GM21423 (cell line): ENCODE measurements around the gene CD86.
"Not testable (repeated sequence)": the region's sequence is repeated elsewhere in the genome, so short reads cannot be mapped to it uniquely, and the experiment has no call there.

Source experiments
- ATAC-seq: cut with Tn5 transposase; IDR thresholded peaks from one replicate; pipeline ENCODE4 v1.9.1; 2021; ENCODE audit warnings: mild to moderate bottlenecking, moderate library complexity; ENCODE audit not compliant: unreplicated experiment

CD86 gene, protein sequence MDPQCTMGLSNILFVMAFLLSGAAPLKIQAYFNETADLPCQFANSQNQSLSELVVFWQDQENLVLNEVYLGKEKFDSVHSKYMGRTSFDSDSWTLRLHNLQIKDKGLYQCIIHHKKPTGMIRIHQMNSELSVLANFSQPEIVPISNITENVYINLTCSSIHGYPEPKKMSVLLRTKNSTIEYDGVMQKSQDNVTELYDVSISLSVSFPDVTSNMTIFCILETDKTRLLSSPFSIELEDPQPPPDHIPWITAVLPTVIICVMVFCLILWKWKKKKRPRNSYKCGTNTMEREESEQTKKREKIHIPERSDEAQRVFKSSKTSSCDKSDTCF

DNA sequence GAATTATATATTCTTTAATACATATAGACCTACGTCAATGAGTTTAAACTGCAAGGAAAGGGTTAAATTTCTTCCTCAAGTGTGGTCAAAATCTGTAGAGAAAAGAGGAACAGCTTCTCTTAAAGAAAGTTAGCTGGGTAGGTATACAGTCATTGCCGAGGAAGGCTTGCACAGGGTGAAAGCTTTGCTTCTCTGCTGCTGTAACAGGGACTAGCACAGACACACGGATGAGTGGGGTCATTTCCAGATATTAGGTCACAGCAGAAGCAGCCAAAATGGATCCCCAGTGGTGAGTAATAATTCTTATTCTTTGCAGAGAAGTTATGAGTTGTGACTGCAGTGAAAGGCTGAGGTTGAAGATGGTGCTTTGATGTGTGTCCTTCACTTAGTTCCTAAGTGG is at the start of gene CD86:
Gene CD86, plus strand, starts transcription at position 148 of the 400 bp plus-strand sequence. Its CDS starts 128 bp downstream, at position 276.
- peak; percentile 86 for ATAC-seq

DNA sequence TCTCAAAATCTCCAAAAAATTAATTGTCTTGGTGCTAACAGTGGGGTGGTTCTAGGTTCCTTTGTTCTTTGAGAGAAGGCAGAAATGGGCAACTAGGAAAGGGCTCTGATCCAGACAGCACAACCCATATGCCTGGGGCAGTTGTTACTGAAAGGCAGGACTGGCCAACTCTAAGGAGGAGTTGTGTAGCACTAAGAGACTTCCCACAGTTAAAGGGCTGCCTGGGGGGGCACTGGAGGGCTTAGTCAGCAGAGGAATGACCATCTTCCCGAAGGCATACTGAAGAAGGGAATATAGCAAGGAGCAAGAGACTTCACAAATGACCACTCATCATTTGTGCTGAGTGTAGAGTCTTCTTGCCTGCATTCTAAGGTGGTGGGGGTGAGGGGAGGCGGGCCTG is 48.9 kb upstream of the CD86 start:
- ATAC-seq, result no peak

DNA sequence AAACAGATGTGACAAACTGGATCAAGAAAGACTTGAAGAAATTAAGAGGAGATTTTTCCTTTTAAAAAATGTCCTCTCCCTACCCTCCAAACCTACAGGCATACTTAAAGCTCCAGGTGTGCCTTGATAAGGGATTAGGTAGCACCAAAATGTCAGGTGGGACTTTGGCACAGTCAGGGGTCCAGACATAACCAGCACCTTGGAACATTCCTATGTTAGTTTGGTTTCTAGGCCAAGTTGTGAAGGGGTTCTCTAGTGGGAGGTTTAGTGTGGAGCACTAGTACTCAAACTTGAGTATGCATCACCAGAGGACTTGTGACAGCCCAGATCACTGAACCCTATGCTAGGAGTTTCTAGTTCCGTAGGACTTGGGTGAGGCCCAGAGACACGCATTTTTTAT is 47.0 kb upstream of the CD86 start:
- no peak for ATAC-seq

DNA sequence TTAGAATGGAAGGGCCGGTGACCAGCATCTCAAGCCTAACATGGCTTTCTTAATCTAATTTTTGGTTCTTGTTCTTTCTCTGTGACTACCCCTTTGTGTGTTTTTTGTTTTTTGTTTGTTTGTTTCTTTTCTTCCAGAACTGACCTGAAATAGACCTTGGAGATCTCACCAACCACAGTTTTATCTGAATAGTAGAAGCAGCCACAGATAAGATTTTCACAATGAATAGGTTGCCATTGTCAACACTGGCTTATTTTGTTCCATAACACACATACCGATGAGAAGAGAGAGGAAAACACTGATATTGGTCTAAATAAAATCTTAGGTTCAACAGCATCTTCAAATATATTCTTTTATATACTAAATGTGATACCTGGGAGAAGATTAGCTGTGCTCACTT is 44.7 kb upstream of the CD86 start:
- ATAC-seq, result no peak

DNA sequence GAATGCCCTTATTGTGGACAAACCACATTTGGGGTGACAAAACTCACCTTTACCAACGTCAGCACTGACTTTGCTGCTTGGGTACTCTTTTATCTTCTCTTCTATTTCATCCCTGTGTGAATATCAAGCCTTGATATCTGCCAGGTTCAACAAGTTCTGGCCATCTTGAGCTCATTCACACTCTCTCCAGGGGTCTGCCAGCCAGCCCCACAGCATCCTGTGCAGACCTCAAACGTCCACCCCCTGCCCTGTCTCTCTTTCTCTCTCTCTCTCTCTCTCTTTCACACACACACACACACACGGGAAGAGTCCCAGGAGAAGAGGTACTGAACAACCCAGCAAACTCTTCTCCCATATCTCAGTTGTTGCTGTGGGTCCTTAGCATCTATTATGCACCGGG is 43.8 kb upstream of the CD86 start:
- ATAC-seq, result no peak

DNA sequence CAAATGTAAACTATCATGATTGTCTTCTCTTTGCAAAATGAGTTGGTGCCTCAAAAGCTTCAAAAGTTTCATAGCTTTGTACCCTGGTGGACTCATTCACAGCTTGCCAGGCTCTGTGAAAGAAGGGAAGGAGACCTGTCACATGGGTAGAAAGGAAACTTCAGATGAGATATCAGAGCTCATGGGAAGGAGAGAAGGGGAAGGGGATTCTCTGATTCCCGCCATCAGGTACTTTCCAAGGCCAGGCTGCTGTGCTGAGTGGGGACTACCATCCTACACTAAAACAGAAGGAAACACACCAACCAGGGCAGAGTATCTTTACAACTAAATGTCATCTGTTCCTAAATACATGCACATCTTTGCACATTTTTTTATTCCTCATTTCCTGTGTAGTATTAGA is 42.3 kb upstream of the CD86 start:
- ATAC-seq, result peak; percentile 30

DNA sequence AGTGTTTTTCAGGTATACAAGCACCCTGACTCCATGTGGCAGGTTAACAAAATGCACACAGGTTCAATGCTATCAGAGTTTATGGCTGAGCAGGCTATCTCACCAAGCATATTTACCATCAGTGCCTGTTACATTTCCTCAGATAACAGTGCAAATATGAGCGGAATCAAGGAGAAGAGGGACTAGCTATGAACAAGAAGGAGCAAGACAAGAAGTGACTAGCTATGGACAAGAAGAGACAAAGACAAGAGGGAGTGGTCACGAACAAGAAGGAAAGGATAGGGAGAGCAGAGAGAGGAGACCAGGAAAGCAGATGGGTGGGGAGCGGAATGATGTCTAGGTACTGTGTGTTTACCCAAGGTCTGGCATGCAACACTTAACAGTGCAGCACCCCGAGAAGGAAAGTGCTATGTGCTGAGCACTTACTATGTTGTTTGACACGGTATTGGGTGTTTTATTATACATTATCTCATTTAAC is 41.7 kb upstream of the CD86 start:
- no peak for ATAC-seq

DNA sequence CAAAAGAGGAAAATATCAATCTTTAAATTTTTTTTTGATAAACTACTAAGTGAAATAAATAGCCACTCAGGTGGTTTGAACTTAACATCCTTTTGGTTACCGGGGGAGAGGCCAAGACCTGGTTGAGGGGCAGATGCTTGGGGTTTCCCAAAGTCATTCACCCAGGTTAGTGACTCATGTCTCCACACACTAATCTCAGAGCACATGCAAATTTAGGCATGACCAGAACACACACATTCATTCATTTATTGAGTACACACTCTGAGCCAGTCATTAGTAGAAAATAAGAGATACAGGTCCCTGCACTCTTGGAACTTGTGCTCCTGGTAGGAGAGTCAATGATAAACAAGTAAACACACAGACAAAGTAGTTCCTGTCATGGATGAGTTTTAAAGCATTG is 40.4 kb upstream of the CD86 start:
- ATAC-seq, result peak; percentile 72

DNA sequence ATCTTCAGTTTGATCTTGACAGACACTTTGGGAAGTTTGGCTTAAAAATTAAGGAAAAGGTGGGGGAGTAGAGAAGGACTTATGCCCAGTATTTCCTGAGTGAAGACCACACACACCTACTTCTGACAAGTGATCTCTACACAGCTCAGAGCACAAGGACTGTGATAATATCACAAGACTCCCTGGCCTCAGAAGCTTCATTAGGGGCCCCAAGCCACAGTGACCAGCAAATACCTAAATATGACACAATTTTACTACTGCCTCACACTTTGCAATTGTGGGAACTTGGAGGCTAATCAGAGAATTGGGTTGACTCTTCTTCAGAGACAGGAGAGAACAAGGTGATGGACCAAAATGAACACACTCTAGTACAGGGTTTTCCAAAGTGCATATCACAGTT is 35.7 kb upstream of the CD86 start:
- ATAC-seq, result no peak

DNA sequence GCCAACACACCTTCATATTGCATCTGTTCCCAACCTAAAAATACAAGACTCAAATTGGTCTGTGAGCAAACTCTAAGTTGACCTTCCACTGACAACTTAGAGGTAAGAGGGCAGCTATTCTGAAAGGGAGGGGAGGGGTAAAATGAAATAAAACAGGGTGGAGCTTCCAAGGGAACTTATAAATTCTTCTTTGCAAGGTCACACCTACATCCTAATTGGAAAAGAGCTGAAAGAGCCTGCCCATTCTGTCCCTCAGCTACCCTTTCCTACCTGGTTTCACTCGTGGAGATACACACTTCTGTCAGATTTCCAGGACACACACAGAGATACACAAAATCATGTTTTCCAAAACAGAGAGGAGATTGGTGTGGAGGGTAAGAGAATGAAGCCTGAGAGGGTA is 34.1 kb upstream of the CD86 start:
- ATAC-seq, result no peak

DNA sequence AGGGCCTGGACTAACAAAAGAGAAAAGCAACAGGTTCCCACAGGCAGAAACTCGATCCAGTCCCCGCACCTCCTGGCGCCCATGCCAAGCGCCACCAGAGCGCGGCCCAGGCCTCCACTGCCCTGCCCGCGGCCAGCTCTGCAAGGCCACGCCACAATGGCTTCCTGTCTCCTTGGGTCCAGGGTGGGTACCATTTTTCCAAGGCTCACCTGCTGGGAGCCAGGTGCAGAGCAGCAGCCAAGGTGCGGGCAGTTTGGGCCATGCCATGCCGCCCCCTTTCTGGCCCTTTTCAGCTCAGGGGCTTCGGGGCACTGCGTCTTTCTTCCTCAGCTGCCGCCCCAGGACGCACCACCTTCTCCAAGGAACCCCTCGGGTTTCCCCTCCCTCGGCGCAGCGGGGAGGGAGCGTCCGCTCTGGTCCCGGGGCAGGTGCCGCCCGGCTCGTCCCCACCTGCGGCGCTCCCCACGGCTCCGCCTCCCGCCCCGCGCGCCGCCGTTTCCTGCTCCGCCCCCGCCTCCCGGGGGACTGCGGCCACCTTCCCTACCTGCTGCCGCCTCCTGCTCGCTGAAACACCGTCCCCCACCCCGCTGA is 33.3 kb upstream of the CD86 start, which contains the start of gene ILDR1:
Gene ILDR1, minus strand, starts transcription at position 437 of the 591 bp plus-strand sequence. Its CDS starts 170 bp downstream, at position 267.
- peak; percentile 32 for ATAC-seq

DNA sequence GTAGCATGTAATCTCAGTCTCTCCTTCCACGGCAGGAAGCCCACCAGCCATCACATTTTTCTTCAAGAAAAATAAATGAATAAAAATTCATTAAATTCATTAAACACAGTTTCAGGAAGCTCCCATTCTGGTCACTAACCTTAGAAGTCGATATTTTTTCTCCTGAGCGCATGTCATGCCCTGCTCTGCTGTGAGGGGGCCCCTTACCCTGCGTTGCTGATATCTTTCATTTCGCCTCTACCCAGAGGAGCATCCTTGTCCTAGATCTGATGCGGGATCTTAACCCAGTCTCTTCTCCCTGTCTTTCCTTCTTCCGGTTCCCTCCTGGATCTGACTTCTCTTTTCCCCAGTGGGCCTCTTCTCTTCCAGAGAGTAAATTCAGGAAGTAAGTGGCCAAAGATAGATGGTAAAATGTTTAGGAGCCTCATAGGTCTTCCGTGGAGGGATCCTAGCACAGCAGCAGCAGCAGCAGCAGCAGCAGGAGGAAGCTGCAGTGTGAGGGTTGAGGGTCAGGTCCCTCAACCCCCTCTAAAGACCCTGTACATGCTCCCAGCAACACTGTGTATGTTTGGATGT is 31.7 kb upstream of the CD86 start:
- no peak for ATAC-seq

DNA sequence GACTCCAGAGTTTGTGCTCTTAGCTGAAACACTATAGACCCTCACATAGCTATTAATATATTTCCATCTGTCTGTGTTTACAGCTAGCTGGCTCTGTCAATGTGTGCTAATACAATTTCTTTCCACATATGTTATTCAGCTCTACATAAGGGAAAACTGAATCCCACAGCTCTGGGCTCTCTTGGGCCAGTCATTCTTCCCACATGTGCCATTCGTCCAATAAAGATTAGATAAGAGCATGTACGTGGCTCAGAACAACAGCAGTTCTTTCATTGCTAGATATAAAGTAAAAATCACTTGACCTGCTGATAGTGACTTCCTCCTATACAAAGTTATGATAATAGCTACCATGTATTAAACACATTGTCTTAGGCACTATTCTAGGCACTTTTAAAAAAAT is 30.4 kb upstream of the CD86 start:
- ATAC-seq, result no peak

DNA sequence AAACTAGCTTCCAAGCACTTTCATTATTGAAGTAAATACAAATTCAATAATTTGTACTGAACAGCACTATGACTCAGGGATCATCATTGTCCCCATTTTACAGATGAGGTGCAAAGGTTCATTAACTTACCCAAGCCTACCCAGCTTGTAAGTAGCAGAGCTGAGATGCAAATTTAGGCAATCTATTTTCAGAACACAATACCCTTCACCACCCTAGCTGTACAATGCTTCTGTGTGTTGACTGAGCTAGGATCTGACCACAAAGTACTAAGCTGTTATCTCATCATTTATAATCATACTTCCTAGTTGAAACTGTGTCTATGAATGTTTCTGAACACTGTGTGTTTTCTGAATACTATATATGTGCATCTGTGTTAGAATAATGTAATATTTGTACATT is 29.9 kb upstream of the CD86 start:
- ATAC-seq, result peak; percentile 84

DNA sequence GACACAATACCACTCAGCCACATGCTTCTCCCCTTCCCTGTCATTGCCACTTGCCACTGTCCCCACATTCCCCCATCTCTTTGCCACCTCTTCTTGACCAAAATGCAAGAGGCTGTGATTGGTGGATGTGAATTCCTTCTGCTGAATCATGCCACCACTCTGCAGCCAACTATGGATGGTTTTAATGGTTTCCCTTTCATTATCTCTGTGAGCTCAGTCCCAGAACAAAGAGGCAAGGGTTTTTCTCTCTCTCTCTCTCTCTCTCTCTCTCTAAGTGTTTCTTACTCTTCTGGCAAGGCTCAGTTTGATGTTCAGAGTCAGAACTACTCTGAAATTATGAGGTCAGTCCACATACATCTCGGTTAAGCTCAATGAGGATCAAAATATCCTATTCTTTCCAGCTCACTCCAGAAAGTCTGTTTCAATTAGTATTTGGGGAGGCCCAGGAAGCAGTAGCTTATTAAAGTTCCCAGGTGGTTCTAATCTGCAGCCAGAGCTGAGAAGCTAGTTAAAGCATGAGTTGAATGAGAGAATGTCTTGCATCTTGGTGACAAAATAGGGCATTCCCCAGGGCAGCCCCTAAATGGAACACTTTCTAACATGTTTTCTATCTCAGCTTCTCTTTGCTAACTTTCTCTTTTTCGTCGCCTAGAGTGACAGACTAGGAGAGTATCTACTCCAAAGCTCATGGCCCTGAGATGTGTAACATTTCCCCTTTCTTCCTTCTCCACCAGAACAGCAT is 24.6 kb upstream of the CD86 start:
- ATAC-seq, result peak; percentile 60

DNA sequence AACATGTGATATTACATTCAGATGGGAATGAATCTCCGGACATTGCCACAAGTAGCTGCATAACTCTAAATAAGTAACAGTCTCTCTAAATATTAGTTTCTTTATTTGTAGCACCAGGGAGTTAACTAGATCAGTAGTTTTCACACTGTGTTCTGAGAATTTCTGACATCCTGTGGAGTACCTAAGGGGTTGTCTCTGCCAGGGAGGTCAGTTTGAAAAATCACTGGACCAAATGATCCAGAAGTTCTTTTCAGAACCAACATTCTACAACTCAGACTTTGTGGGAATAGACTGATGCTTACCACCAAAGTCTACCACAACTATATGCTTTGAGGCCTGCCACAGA is 24.1 kb upstream of the CD86 start:
- ATAC-seq, result peak; percentile 43

DNA sequence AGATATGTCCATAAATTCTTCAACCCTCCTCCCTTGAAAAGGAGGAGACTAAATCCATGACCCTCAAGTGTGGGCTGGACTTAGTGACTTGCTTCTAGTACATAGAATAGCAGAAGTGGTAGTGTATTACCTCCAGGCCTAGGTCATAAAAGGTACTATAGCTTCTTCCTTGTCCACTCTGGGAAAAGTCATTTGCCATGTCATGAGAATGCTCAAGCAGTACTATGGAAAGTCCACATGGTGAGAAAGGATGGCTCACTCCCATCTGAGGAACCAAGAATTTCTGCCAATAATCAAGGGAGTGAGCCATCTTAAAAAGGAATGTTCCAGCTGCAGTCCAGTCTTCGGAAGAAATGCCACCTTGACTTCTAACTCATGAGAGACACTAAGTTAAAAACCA is 22.6 kb upstream of the CD86 start:
- ATAC-seq, result no peak

DNA sequence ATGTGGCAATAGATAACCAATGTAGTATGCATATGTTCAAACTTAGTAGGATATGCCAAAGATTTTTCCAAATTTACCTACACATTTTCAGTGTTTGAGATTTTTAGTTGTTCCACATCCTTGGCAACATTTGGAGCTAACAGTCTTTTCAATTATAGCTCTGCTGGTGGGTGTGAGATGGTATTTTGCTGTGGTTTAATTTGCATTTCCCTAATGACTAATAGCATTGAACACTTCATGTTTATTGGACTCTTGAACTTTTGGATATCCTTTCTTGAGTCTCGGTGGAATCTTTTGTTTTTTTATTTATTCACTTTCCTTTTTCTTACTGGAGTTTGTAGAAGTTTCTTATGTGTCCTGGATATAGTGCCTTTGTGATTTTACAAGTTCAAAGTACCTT is 22.1 kb upstream of the CD86 start:
- ATAC-seq, result no peak

DNA sequence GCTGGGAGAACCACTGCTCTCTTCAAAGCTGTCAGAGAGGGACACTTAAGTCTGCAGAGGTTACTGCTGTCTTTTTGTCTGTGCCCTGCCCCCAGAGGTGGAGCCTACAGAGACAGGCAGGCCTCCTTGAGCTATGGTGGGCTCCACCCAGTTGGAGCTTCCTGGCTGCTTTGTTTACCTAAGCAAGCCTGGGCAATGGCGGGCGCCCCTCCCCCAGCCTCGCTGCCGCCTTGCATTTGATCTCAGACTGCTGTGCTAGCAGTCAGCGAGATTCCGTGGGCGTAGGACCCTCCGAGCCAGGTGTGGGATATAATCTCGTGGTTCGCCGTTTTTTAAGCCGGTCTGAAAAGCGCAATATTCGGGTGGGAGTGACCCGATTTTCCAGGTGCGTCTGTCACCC is 7.9 kb upstream of the CD86 start:
- ATAC-seq, result not testable (repeated sequence)

DNA sequence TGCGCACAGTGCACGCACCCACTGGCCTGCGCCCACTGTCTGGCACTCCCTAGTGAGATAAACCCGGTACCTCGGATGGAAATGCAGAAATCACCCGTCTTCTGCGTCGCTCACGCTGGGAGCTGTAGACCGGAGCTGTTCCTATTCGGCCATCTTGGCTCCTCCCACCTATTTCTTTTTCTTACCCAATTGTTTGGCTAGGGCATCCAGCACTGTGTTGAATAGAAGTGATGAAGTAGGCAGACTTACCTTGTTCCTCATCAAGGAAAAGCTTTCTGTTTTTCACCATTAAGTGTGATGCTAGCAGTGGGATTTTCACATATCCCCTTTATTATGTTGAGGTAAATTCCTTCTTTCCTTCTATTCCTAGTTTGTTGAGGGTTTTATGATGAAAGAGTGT is 7.4 kb upstream of the CD86 start:
- ATAC-seq, result not testable (repeated sequence)

DNA sequence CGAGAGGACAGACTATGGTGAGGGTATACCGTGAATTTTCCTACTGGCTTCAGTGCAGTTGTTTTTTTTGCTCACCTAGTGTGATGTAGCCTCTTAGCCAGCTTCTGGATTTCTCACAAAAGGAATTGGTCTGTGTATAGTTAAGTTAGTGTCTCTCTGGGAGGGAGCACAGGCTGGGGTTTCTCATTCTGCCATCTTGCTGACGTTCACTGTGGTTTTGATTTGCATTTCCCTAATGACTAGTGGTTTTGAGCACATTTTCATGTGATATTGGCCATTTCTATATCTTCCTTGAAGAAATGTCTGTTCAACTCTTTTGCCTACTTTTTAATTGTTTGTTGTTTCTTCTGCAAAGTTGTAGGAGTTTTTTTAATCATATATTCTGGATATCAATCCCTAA is 2.2 kb upstream of the CD86 start:
- peak; percentile 61 for ATAC-seq

DNA sequence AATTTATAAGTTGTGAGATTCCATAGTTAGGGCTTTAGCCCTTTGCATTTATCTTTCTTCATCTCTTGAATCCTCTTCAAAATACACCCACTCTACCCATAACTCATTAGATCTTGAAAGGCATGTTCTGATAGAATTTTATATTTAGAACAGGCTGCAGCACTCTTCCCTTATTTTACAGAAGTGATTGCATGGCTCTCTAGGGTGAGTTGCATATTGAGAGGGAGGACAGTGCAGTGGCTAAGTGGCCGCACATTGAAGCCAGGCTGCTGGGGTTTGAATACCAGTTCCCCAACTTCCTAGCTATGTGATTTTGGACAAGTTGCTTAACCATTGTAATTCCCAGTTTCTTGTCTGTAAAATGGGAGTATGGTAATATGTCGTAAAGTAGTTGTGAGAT is 2.5 kb downstream of the CD86 start:
- no peak for ATAC-seq
